ENCODE results near the gene RAPH1.
A peak's percentile ranks its signal among the peaks of the same experiment; 100 is the strongest.

RAPH1 gene, protein sequence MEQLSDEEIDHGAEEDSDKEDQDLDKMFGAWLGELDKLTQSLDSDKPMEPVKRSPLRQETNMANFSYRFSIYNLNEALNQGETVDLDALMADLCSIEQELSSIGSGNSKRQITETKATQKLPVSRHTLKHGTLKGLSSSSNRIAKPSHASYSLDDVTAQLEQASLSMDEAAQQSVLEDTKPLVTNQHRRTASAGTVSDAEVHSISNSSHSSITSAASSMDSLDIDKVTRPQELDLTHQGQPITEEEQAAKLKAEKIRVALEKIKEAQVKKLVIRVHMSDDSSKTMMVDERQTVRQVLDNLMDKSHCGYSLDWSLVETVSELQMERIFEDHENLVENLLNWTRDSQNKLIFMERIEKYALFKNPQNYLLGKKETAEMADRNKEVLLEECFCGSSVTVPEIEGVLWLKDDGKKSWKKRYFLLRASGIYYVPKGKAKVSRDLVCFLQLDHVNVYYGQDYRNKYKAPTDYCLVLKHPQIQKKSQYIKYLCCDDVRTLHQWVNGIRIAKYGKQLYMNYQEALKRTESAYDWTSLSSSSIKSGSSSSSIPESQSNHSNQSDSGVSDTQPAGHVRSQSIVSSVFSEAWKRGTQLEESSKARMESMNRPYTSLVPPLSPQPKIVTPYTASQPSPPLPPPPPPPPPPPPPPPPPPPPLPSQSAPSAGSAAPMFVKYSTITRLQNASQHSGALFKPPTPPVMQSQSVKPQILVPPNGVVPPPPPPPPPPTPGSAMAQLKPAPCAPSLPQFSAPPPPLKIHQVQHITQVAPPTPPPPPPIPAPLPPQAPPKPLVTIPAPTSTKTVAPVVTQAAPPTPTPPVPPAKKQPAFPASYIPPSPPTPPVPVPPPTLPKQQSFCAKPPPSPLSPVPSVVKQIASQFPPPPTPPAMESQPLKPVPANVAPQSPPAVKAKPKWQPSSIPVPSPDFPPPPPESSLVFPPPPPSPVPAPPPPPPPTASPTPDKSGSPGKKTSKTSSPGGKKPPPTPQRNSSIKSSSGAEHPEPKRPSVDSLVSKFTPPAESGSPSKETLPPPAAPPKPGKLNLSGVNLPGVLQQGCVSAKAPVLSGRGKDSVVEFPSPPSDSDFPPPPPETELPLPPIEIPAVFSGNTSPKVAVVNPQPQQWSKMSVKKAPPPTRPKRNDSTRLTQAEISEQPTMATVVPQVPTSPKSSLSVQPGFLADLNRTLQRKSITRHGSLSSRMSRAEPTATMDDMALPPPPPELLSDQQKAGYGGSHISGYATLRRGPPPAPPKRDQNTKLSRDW

DNA sequence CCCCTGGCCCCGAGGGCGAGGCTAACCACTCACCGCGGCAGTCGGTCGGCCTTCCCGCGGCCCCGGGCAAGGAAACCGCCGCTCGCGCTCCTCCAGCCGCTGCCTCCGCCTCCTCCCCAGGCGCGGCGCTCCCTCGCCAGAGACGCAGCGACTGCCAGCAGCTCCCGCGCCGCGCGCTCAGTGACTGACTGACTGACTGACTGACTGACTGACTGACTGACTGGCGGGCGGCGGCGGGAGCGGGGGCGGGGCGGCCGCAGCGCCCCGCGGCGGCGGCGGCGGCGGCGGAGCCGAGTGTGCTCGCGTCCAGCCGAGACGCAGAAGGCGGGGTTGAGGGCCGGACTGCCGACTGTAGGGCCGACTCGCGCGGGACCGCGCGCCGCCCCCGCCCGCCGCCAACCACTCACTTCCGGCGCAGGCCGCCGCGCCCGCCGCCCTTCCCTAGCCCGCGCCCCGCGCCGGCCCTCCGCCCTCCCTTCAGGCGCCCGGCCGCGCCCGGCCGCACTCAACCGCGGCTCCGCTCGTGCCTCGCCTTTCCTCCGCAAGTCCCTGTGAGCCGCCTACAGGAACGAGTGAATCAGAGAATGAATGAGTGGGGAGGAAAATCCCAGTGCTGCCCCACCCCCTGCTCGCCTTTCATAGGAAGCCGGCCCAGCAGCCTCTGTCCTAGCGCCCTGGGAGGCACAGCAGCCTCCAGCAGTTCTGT, at the start of gene RAPH1:
Gene RAPH1, minus strand, starts transcription at position 224 of the 706 bp plus-strand sequence. CDS start 39,948 bp downstream, outside the sequence.
- DNase-seq (ENCODE audit: low read depth in 2 of 2), result peak in 1 of 2 donors; percentile 56

DNA sequence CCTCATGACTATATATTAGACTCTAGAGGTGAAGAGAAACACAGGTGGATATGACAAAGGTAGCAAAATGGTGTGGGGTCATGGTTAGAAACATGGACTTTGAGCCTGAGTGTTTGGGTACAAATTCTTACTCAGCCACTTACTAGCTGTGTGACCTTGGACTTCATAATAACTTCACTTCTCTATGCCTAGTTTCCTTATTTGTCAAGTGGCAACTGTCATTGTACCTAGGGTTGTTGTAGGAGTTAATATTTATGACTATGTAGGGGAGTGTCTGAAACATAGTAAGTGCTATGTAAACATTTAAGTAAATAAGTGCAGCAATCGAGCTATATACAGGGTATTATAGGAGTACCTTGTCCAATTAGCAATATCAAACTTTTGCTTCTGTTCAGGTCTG, 49.7 kb upstream of the RAPH1 start:
- DNase-seq (ENCODE audit: low read depth in 2 of 2), result no peak

DNA sequence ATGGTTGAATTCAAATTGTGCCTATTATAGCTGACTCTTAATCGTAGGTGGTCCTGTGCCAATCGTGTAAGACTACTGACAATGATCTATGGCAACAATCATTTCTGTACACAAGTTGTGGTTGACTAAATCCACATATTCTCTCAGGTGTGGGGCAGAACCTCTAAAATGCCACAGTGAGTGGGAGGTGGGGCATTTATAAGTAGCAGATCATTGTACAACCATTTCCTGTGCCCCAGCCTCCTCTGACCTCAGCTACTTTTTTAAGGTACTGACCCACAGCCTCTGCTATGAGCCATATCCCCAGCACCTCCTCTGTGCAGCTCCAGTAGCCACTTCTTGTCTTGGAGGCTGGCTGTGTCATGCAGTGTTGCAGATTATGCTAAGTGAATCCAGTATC, 48.6 kb upstream of the RAPH1 start:
- no peak for DNase-seq (ENCODE audit: low read depth in 2 of 2)

DNA sequence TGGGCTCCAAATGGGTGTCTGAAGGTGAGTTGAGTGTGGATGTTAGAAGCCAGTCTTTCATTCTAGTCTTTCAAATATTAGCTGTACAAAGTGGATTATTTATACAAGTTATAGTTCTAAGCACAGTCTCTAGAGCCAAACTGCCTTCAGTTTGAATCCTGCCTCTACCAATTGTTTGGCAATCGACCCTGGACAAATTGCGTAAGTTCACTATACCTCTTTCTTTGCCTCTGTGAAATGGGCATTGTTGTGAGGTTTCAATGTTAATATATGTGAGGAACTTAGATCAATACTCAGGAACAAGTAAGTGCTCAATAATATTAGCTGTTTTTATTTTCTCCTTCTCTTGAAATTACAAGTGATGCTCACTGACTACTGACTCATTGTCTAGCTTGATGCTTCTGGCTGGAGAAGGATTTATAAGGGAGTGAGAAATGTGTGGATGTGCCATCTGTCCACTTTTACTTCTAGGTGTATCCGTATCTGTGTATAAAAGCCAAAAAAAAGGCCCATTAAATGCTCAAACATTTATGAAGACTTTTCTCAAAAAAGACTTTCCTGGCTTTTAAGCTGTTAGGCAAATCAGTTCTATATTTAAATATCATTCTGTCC, 48.1 kb upstream of the RAPH1 start:
- DNase-seq (ENCODE audit: low read depth in 2 of 2), result no peak

DNA sequence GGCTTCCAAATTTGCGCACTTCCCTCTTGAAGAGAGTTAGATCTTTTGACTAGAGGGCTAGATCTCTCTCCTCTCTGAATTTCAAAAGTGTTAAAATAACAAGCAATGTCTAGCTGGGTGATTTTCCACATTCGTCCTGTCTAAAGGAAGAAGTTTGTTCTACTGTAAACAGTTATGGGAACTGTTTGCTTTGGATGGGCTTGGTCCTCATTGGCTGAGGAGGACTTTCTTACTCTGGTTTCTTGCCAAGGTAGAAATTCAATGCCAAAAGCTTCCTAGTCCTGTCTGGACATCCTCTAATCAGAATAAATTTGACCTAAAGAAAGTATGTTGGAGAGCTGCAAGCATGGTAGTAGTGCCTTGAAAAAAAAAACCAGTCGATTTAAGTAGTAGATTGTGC, 47.4 kb upstream of the RAPH1 start:
- DNase-seq (ENCODE audit: low read depth in 2 of 2), result no peak

DNA sequence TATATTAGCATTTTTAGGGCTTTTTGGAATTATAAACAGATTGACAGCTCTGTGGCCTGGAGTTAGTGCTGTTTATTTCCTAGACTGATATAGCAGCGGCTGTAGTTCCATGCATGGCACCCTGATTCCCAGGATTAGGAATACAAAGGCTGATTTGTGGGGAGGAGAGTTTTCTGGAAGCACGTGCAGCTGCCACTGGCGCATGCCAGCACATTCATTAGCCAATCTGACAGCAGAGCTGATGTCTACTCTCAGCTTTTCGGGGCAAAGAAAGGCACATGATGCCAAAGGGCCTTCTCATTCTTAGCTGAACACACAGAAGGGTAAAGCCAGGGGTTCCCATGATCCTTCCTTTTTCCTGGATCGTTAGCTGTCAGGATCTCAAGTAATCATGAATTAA, 45.7 kb upstream of the RAPH1 start:
- DNase-seq (ENCODE audit: low read depth in 2 of 2), result no peak

DNA sequence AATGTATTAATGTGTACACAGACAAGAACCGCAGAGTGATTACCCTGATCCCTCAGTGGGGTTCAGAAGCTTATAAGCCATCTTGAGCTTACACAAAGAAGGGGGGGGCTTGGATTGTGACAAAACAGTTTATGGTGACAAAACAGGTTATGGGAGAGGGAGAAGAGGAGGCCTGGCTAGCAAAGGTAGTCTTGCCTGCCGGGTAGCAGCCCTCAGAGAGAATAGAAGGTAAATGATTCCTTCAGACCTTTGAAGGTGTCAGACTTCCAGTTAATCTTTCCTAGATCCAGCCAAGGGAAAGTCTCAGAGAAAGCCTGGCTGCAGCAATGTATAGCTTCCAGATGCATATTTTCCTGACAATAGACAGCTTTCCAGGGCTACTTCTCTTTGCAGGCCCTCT, 44.6 kb upstream of the RAPH1 start:
- no peak for DNase-seq (ENCODE audit: low read depth in 2 of 2)

DNA sequence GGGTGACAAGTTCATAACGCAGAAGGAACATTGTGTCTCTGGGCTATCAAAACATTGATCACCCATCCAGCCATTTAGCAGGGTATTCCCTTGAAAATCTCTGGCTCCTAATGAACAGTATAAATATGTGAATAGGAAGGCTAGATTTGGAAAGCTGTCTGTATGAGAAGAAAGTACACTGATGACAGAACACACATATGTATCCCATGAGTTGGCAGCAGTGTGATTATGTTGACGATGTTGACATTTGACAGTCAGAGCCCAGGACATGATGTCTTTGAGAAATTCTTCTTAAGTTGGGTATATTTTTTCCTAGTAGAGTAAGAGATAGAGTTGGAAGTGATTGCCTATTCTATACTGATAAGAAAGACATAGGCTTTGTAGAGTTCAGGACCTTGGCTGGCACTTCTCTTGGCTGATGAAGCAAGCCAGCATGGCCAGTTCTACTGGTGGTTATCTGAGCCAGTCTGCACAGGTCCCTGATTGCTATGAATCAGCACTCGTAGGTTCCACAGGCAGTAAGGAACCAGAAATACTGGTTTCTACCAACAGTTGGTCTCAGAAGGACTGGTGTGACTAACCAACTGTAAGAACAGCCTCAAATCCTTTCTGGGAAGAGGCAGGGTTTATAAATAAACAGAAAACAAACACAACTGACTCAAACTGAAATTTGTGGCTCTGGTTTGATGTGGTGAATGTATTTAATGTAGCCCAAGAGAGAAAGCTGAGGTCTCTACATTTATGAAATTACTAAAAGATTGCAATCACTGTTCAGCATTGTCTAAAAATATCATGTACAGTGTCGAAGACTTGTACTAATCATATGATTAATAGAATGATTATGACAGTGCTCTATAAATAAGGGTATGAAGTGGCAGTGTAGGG, 43.9 kb upstream of the RAPH1 start:
- DNase-seq (ENCODE audit: low read depth in 2 of 2), result no peak

DNA sequence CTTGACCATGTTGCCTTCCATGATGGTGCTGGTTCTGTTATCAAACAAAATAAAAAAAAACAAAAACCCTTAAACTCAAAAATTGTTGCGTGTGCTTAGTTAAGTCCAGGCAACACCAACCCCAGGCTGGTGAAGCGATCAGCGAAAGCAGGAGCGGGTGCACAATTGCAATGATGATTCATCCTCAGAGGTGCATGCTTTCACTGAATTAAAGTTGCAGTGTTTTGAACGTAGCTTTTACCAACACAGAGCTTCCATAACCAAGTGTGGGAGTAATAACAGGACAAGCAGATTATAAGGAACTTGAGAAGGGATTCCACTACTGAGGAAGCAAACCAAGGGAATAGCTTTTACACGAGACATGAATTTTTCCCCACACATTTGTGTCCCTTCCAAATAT, 39.7 kb upstream of the RAPH1 start:
- no peak for DNase-seq (ENCODE audit: low read depth in 2 of 2)

DNA sequence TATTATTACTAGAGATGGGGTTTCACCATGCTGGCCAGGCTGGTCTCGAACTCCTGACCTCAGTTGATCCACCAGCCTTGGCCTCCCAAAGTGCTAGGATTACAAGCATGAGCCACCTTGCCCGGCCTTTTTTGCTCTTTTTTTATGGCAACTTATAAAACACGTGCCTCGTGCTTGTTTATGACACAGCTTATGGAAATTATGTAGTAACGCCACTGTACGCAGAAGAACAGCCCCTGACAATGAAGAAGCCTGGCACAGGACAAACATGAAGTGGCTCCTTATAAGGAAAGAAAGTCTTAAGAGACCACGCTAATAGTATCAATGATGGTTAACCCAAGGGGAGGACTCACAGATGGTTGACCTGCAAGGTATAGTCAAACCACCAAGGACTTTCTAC, 37.2 kb upstream of the RAPH1 start:
- DNase-seq (ENCODE audit: low read depth in 2 of 2), result no peak

DNA sequence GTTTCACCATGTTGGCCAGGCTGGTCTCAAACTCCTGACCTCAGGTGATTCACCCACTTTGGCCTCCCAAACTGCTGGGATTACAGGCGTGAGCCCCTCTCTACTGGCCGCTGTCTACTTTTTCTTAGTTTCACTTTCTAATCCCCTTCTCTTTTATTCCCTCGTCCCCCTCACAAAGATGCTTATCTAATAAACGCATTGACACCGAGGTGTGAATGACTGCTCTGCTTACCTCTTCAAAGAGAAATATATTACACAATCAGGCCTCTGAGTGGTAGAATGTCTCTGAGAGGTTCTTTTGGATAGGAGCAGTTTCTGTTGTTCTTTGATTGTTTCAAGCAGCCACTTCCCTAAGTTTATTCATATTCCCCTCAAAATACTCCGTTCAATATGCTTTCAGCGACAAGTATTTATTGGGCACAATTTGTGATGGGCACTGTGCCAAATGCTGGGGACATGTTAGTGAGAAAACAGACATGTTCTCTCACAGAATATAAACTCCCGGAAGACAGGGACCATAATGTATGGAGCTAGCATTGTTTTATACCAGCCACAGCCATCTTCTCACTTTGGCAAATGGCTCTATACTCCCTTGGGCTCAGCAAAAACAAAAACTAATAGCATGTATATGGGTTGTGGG, 34.7 kb upstream of the RAPH1 start:
- no peak for DNase-seq (ENCODE audit: low read depth in 2 of 2)

DNA sequence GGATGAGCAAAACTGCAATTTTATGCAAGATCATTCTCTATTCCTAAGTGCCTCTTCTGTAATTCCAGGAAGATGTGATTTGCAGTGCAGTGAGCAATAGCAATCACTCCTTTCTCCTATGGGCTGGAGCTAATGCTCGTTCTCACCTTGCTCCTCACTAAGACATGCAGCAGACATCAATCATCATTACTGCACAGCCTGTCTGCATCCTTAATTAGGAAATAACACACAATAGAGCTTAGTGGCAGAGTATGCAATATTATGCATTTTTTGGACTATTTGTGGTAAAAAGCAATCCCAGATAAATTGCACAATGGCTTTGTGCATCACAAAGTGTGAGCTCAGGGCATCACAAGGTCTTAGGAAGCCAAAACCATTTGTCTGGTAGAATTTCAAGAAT, 32.6 kb upstream of the RAPH1 start:
- DNase-seq (ENCODE audit: low read depth in 2 of 2), result no peak

DNA sequence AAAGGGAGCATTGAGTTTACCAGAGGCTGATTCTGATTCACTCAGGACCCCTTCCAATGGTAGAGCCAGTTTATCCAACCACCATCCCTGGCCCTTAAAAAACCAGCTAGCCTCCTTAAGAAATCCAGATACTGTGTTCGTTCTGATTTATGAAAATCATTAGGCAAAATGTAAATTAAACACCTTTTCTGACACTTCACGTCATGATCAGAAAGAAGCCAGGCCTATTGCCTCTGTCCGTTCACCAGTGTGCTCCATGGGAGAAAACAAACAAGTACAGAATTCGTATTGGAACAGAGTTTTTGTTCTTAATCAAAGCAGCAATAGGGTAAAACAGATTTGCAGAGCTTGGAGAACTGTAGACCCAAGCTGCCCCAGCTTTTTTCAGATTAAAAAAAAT, 31.1 kb upstream of the RAPH1 start:
- DNase-seq (ENCODE audit: low read depth in 2 of 2), result no peak

DNA sequence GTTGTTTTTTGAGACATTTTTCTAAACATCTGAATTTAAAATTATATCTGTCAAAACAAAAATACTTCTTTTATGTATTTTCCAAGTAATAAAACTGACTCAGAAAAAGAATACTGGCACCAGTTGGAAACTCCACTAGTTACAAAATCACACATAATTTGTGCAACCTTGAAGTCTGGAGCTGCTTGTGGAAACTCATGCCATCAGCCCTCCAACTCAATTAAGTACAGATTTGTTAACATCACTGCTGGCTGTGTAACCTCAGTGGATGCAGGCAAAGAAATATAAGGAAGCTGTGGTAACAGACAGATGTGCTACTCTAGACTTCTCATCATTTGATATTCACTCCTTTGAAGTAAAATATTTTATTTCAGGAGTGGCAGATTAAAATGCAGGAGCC, 30.0 kb upstream of the RAPH1 start:
- no peak for DNase-seq (ENCODE audit: low read depth in 2 of 2)

DNA sequence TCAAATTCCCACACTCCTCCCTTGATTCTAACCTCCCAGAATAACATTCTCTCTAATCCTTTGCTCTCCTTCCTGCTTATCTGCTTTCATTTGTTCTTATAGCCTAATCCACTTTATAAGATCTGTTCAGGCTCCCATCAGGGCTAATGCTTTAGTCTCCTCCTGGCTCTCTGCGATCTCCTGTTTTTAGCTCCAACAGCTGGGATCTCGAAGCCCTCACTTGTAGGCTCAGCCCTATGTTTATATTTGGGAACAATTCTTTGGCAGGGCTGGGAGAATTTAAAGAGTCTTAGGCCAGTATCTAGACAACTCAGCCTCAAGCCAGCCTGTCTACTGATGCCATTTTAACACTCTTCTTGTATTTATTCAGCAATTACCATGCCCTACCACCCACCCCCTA, 27.2 kb upstream of the RAPH1 start:
- DNase-seq (ENCODE audit: low read depth in 2 of 2), result no peak

DNA sequence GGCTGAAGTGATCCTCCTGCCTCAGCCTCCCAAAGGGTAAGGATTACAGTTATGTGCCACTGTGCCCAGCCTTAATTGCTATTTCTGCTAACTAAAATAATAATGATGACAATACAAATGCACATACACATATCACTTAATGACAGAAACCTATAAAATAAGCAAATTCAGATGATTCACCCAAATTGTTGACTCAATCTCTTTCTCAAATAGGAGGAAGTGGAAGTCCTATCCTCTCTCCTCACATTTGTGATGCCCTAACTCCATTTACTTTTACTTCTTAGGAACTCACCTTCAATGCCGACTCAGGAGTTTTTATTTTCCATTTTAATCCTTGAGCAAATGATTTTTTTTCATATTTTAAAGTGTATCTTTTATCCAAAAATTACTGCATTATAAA, 24.5 kb upstream of the RAPH1 start:
- no peak for DNase-seq (ENCODE audit: low read depth in 2 of 2)

DNA sequence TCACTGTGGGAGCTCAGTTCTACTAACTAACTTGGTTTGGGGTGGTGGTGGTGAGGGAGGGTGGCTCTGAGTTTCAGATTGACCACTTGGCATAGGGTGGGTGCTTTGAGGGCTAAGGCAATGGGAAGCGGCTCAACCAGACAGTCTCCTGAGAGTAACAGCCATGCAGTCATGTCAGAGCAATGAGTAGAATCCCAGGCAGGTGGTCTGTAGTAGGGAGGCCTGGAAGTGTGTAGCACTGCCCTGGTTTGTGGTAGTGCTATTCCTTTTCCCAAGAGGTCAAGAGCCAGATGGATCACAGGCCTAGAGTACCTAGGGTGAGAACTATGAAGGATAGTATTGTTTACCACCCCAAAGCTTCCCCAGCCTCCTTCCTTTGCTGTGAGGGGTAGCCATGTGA, 18.7 kb upstream of the RAPH1 start:
- DNase-seq (ENCODE audit: low read depth in 2 of 2), result no peak

DNA sequence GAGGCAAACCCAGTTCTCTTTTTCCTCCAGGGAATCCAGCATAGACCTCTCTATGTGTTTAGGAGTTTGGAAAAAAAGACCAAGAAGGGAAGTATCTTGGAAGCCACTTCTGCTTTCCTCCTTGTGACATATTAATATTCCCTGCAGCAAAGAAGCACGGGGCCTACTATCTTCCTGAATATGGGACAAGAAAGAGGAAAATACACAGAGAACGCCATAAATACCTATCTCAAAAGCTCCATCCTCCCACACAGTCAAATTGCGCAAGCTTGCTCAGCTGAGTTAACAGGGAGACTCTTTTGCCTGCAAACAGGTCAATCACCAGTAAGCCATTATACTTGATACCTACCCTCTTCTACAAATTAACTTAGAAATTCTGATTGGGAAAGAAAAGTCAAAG, 16.7 kb upstream of the RAPH1 start:
- DNase-seq (ENCODE audit: low read depth in 2 of 2), result no peak

DNA sequence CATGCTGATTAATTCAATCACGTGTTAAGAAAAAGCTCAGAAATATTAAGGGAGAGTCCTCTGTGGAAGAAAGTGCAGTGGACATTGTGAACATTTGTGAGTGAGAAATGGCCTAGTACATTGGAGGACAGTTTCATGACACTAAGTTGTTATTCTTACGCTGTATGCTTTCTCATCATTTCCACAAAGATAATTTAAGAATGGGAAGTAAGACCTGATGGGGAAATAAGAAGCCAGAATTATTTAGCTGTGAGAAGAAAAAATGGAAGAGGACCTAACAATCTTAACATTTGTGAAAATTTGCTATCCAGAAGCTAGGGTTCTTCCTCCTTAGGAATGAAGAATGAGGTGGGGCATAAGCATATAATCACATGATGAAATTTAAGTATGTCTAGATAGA, 15.2 kb upstream of the RAPH1 start:
- no peak for DNase-seq (ENCODE audit: low read depth in 2 of 2)

DNA sequence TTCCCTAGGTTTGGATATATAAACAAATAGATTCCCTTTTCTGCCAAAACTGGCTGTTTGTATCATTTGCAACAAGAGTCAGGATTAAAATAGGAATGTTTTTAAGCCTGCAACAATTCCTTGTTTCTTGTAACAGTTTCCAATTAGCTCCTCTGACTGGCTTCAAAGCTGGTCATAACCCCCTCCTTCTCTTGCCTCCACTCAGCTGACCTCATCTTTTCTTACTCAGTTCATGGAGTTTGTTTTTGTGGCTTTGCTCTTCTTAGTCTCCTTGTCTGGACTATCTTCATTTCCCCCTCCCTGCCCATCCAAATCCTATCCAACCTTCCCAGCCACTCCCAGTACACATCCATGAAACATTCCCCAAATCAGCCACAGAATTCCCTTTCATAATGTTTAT, 14.3 kb upstream of the RAPH1 start:
- DNase-seq (ENCODE audit: low read depth in 2 of 2), result no peak
